HG02678 (cell line): ENCODE results near the gene MAP3K13.

Source experiments
- ATAC-seq: cut with Tn5 transposase; IDR thresholded peaks from one replicate; pipeline ENCODE4 v1.9.1; 2021; ENCODE audit warnings: mild to moderate bottlenecking, moderate library complexity; ENCODE audit not compliant: unreplicated experiment

Gene MAP3K13, protein sequence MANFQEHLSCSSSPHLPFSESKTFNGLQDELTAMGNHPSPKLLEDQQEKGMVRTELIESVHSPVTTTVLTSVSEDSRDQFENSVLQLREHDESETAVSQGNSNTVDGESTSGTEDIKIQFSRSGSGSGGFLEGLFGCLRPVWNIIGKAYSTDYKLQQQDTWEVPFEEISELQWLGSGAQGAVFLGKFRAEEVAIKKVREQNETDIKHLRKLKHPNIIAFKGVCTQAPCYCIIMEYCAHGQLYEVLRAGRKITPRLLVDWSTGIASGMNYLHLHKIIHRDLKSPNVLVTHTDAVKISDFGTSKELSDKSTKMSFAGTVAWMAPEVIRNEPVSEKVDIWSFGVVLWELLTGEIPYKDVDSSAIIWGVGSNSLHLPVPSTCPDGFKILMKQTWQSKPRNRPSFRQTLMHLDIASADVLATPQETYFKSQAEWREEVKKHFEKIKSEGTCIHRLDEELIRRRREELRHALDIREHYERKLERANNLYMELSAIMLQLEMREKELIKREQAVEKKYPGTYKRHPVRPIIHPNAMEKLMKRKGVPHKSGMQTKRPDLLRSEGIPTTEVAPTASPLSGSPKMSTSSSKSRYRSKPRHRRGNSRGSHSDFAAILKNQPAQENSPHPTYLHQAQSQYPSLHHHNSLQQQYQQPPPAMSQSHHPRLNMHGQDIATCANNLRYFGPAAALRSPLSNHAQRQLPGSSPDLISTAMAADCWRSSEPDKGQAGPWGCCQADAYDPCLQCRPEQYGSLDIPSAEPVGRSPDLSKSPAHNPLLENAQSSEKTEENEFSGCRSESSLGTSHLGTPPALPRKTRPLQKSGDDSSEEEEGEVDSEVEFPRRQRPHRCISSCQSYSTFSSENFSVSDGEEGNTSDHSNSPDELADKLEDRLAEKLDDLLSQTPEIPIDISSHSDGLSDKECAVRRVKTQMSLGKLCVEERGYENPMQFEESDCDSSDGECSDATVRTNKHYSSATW

DNA sequence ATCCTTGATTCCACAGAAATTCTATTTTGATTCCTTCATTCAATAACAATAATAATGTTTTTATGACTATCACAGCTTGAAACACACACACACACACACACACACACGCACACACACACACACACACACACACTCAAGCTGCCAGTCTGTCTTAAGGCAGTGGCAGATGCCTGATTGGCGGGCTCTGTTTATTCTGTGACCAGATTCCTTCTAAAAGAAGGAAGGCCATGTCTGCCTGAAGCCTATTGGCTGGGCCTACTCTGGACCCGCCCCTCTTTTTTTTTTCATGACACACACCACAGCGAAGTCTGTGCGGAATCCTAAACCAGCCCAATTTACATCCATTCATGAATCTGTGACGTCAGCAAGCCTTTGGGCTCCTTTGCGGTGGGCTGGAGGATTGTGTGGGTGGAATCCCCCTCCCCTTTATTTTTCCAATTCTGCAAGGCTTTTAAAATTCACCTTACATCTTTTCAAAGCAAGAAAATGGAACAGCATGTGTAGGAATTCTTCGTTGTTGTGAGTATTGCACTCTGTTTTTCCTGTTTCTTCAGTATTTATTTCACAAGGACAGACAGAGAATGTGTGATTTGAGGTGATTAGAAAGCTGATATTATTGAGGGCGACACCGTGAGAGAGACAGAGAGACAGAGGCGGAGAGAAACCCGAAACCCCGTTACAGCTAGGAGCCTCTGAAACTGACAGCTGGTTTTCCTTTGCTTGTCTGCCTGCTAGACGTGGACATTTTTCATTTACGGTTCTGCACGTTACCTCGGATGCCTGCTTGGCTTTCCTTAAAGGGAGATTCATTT lies at the start of gene MAP3K13:
MAP3K13 (plus strand) TSS at position 287 of the 812 bp plus-strand sequence. CDS start 65,446 bp downstream, outside the sequence.
- peak; percentile 96 for ATAC-seq

DNA sequence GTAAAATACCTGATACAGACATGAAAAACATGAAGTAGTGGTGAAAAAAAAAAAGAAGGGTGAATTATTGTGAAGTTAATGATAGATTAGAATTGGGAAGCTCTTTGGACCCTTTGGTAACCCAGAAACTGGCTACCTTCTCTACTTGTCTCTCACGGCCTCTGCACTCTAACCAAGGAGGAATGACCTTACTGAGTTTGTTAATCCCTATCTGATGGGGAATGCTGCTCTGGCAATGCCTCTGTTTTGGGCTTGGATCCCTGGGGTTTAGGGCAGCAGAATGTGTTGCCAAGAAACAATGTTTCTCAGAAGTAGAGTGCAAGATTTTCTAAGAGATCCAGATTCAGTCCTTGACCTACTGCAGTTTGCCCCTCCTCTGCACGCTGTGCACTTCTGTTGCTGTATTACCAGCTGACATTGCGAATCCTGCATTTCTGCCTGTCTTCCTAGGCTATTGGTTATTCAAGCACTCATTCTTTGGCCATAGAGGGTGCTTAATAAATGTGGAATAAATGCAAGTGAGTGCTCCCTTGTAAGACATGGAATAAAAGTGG lies 49.2 kb upstream of the MAP3K13 start:
- no peak for ATAC-seq

DNA sequence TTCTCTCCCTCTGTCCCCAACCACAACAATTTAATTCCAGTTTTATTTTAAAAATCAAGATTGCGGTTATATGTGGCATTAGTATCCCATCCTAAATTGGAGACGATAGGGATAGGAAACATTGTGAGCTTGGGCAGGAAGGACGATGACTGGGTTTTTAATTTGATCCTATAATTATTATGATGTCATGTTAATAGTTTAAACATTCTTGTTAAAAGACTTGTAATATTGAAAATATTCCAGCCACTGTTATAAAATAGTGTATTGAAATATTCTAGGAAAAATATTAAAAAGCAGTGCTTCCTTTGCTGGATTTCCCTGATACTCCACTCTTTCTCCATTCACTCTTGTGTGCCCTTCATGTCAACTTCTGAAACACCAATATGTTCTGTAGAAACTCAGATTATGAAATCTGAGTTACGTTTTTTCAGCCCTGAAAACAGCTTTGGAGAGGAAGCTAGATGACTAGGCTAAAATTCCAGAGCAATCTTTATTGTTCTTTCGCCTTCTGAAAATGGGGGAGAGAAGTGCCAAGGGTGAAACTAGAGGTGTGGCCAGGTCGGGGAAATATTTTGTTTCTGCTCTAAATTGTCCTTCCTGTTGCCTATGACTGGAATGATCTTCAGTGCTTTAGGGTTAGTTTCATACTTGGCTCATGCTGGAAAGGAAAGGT lies 46.1 kb upstream of the MAP3K13 start:
- no peak for ATAC-seq

DNA sequence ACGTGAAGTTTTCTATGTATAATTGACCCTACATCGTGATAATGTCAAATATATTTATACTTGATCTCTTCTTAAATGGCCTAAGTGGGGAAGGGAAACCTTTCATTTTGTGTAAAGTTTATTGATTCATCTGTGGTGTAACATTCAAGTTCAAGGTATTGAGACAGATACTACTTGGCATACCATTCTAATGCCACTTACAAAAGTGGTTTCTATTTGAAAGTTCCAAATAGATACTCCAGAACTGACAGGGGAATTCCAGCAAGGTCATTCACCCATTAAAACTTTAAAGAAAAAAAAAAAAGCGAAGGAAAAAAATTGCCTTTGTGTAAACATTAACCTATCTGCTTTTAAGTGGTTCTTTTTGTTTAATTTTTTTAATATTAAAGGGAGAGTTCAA lies 45.3 kb upstream of the MAP3K13 start:
- peak; percentile 47 for ATAC-seq

DNA sequence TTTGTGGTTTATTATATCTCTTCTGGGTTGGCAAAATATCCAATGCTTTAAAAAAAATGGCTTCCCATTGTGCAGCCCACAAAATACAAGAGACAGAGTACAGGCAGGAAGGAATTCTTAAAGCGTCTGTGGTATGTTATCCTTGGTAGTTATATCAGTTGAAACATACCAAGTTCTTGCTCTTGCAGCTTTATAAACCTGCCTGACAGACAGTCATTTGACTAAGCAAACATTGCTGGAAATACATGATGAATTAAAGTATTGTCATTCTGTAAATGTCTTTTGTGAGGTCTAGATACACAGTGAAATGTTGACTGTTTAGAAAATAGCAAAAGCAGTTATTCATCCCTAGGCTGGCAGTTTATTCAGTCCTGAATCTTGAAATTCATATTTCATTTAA lies 44.8 kb upstream of the MAP3K13 start:
- ATAC-seq = no peak

DNA sequence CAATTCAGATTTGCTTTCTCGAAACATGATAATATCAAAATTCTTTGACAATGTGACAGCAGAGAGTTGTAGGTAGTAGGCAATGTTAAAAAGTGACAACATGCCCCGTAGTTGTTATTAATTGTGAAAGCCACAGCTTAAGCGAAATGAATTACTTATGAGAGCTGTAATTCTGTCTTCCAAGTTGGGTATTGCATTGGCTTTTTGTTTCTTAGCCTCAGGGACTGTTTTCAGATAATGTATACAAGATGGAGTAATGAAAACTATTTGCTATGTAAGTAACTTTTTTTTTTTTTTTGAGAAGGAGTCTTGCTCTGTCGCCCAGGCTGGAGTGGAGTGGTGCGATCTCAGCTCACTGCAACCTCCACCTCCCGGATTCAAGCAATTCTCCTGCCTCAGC lies 43.1 kb upstream of the MAP3K13 start:
- no peak for ATAC-seq

DNA sequence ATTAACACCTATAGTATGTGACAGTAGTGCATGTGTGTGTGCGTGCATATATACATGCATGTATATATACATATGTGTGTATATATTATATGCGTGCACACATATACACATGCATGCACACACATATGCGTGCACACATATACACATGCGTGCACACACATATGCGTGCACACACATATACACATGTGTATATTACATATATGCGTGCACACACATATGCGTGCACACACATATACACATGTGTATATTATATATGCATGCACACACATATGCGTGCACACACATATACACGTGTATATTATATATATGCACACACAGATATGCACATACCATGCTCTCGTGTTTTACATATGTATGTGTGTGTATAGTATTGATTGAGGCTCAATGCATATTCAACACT lies 42.0 kb upstream of the MAP3K13 start:
- no peak for ATAC-seq

DNA sequence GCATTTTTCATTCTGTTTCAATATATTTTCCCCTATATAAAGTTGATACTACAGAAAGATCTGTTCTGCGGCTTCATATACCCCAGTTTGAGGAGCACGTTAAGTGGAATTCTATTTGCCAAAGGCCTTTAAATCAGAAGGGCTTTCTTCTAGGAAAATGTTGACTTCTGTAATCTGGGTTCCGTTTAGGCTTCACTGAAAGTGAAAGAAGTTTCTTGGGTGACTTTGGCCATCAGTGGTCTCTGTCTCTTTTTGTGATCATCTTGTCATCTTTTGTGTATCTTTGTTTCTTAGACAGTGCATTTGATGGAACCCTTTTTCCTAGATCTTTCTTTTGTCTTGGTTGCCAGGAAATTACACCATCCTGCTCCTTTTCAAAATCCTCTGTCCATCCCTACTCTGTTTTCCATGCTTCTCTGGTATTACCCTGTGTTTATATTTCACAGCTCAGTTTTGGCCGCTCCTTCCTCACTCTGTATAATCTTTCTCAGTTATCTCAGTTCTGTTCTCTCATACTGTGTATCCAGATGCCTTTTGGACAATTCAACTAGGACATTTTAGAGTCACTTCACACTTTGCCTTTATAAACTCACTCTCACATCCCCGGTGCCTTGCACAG lies 40.7 kb upstream of the MAP3K13 start:
- ATAC-seq = no peak

DNA sequence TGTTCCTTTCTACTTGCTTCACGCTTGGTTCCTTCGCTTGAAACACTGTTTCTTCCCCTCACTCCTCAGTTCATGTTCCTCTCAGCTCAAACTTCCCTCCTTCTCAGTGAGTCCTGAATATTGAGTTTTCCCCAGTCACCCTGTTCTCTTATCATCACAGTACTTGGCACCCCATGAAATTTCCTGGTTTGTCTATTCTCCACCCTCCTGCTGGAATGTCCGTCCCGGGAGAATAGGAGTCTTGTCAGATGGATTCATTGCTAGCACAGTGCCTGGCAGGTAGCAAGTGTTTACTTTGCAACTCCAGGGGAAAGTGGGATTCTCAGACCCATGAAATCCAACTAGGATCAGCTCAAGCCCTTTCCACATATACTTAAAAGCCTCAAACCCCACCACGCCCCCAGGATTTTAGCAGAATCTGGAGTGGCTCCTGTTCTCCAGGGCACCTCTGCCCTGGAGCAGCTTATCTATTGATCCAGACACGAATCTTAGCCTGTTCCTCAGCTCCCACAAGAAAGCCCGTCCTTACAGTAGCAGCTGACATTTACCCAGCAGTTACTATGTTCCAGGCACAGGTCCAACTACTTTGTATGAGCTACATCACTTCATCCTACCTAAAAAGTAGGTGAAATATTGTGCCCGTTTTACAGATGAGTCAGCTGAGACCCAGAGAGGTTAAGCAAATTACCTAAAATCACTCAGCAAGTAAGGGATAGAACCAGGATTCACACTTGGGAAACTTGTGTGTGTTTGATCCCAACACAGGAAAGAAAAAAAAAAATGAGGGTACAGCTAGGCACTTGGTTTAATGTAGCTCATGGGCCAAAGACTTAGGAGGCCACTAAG lies 36.8 kb upstream of the MAP3K13 start:
- no peak for ATAC-seq

DNA sequence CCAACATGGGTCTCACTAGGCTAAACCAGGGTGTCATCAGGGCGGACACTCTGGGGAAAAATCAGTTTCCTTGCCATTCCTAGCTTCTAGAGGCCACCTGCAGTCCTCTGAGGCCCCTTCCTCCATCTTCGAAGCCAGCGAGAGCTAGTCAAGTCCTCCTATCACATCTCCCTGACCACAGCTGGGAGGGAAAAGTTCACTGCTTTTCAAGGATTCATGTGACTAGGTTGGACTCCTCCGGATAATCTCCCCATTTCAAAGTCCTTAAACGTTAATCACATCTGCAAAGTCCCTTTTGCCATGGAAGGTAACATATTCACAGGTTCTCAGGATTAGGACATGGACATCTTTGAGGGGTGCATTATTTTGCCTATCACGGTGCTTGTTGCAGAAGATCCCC lies 35.9 kb upstream of the MAP3K13 start:
- ATAC-seq = no peak

DNA sequence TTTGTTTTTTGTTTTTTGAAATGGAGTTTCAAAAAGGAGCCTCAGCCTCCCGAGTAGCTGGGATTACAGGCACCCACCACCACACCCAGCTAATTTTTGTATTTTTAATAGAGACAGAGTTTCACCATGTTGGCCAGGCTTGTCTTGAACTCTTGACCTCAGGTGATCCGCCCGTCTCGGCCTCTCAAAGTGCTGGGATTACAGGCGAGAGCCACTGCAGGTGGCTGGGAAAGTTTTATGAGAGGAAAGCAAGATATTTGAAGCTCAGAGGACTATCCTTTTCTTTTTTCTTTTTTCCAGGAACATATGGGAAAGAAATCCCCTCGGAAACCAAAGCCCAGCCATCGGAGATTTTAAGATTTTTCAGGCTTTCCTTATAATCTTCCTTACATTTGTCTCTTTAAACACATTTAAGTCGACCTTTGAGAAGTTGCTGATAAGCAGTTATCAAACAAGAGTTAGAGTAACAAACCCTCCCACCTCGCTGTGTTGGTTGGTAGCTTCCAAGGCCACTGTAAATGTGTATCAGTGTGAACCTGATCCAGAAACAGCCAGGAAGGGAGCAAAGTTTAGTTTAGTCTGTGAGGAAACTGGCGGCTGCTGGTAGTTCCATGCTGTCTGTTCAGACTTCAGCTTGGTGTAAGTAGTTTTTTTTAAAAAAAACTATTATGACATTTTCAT lies 34.5 kb upstream of the MAP3K13 start:
- ATAC-seq = no peak

DNA sequence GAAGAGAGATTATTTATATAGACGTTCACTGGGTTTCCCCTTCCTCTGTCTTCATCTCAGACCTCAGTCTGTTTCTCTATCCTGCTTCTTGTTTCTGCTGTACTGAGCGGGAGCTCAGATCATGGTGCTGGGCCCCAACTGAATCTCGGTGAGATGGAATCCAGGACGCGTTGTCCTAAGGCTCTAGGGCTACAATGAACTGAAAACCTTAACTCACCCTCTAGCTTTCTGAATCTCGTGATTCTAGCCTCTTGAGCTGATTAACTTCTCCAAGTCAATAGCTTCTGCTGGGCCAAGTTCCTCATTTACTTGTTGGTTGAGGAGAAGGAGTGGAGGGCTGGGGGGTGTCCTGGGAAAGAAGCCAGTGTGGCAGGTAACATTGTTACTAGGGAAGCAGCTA lies 32.7 kb upstream of the MAP3K13 start:
- ATAC-seq = no peak

DNA sequence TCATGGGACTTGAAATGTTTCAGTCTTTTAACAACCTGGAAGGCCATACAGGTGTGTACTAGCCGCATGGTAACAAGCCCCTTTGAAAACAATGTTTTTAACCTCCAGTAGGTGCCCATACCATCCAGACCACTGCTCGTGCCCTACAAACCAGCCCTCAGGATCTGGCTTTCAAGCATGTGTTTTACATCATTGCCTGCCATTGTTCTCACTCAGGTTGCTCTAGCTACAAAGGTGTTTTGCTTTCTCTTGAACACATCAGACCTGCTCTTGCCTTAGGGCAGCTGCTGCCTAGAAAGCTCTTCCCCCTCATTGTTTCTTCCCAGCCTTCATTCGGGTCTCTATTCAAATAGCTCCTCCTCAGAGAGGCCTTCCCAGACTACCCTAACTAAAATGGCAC lies 32.3 kb upstream of the MAP3K13 start:
- no peak for ATAC-seq

DNA sequence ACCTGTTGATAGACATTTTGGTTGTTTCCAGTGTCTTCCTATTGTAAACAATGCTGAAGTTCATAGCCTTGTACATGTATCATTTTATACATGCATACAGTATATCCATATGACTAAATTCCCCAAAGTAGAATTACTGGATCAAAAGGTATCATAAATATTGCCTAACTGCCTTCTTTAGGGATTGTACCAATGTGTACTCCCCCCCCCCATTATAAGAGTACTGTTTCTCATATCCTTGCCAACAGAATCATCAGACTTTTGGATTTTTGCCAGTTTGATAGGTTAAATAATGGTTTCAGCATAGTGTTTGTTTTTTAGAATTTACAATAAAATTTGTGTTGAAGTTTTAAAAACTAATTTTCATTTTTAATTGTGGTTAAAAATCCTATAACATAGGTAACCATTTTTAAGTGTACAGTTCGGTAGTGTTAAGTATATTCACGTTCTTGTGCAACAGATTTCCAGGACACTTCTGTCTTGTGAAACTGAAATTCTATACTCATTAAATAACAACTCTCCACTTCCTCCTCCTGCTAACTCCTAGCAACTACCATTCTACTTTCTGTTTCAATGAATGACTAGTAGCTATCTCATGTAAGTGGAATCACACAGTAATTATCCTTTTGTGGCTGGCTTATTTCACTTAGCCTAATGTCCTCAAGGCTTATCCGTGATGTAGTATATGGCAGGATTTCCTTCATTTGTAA lies 30.8 kb upstream of the MAP3K13 start:
- ATAC-seq = peak; percentile 99

DNA sequence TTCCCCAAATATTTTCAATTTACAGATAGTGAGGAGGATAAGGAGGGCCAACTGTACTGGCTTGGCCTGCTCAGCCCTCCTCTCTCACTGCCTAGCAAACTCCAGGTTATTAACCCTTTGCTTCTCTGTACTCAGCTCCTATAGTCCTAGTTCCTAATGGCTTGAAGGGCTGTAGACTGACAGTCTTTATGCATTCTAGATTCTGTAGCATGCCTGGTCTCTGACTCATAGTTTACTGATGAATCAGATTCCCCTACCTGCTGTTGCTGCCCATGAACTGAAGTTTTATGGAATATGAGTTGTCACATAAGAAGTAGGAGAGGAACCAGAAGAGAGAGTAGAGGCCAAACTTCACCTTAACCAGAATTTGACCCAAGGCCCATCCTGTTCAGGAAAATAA lies 27.1 kb upstream of the MAP3K13 start:
- no peak for ATAC-seq

DNA sequence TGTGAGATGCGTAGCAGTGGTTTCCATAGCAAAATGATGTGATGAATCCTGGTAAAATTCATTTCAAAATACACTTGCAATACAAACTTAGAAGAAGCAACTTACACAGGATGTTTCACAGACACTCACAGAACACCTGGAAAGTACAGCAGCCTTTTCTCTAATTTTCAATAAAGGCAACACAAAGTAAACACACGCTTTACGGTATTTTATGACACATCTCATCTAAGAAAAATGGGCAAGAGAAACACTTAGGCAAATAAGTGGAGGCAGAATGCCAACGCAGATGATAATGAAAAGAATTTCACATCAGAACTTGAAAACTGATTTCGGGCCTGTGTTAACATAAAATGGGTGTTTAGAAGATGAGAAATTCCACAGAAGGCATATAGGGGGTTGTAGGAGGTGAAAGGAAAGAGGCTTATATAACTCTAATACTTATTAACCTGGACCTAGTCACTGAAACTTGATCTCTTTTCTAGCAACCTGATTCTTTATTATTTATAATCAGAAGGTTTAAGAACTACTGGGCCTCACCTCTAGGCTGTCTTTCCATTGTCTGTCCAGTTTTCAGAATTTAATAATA lies 25.6 kb upstream of the MAP3K13 start:
- no peak for ATAC-seq

DNA sequence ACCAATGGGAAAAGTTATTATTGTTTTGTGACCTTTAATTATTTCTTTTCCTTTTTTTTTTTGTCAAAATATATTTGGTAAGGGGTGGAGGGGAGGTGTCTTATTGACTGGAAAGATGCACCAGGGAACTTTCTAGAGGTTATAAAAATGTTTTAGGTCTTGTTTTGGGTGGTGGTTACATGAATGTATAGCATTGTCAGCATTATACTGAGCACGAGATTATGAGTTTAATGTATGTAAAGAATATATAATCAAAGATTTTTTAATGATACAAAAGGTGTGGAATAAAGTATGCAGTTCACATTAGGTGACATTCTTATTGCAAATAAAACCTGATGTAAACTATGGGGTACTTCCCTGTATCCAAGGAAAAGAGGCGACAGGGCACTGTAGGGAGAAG lies 23.0 kb upstream of the MAP3K13 start:
- no peak for ATAC-seq
